ENCODE measurements around the gene SLC52A3. TPM values are rescaled to one million over a fixed set of nuclear protein-coding genes. Genes with fewer than 3 reads are reported as not detected.

The SLC52A3 gene
- total RNA-seq, 1 experiment from 2014 or later = 4.2 TPM

DNA sequence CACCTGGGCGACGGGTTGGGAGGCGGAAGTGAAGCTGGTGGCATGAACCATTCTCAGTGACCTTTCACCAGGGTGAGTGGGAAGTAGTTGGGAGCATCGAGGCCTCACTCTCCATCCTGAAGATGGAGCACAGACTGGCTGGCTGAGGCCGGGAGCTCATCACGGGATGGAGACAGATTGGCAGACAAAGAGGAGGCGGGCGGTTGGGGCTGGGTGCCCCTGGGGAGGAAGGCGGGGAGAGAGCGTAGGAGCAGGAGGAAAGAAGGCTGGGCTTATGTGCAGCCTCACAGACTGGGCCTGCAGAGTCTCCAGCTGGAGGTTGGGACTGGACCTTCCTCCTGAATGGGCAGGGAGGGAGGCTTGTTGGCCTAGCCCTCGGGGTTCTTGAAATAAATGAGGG, 48.5 kb downstream of the SLC52A3 start:
- H4K20me1 ChIP-seq (ENCODE audit: low read length) = no peaks in the 10 kb centered on the region
- TF ChIP-seq, protein P1, sequence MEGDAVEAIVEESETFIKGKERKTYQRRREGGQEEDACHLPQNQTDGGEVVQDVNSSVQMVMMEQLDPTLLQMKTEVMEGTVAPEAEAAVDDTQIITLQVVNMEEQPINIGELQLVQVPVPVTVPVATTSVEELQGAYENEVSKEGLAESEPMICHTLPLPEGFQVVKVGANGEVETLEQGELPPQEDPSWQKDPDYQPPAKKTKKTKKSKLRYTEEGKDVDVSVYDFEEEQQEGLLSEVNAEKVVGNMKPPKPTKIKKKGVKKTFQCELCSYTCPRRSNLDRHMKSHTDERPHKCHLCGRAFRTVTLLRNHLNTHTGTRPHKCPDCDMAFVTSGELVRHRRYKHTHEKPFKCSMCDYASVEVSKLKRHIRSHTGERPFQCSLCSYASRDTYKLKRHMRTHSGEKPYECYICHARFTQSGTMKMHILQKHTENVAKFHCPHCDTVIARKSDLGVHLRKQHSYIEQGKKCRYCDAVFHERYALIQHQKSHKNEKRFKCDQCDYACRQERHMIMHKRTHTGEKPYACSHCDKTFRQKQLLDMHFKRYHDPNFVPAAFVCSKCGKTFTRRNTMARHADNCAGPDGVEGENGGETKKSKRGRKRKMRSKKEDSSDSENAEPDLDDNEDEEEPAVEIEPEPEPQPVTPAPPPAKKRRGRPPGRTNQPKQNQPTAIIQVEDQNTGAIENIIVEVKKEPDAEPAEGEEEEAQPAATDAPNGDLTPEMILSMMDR (conservative IDR thresholded peaks at IDR 0.05; ENCODE audit: low read depth, low read length) = no peak
- TF ChIP-seq EZH2 (IDR thresholded peaks at IDR 0.05; ENCODE audit: low read length, unreplicated experiment) (no peak), EZH2phosphoT487 (IDR thresholded peaks at IDR 0.05; ENCODE audit: borderline replicate concordance, low read length) (no peak)
- H2AFZ ChIP-seq (ENCODE audit: low read length) = no peak overlapping the region
- H3K9ac ChIP-seq (ENCODE audit: low read length) = no peak overlapping the region
- ATAC-seq = no peak
- no peaks in the 10 kb centered on the region for H3F3A ChIP-seq (ENCODE audit: low read length, unreplicated experiment)
- BruUV-seq (replicated peaks) = no TSS peak
- 0 out of 2 replicates have a peak, but pooled peaks cover 1% of the 10 kb centered on the region for H3K9me3 ChIP-seq (ENCODE audit: low read length)
- no peak for DNase-seq
- no peaks in the 10 kb centered on the region for H3K4me1 ChIP-seq (ENCODE audit: insufficient read depth, low read length)
- no peaks in the 10 kb centered on the region for H3K79me2 ChIP-seq (ENCODE audit: low read length)
- H3K27ac ChIP-seq (ENCODE audit: low read length) = no peak overlapping the region
- H3K4me3 ChIP-seq (ENCODE audit: low read length) = no peak overlapping the region
- H3K27me3 ChIP-seq (ENCODE audit: low read length) = peaks cover 62% of the 10 kb centered on the region
- no peaks in the 10 kb centered on the region for H3K9me2 ChIP-seq (replicated peaks; ENCODE audit: low read length)
- CTCF ChIA-PET = no interaction called here
- no peaks in the 10 kb centered on the region for H3K36me3 ChIP-seq (ENCODE audit: low read depth, low read length)
- POLR2A ChIA-PET (ENCODE audit: unreplicated experiment) = no interaction called here
- H3K4me2 ChIP-seq (ENCODE audit: low read length) = no peak overlapping the region
- intact Hi-C loops (cut with micrococcal nuclease) = no loop called here

DNA sequence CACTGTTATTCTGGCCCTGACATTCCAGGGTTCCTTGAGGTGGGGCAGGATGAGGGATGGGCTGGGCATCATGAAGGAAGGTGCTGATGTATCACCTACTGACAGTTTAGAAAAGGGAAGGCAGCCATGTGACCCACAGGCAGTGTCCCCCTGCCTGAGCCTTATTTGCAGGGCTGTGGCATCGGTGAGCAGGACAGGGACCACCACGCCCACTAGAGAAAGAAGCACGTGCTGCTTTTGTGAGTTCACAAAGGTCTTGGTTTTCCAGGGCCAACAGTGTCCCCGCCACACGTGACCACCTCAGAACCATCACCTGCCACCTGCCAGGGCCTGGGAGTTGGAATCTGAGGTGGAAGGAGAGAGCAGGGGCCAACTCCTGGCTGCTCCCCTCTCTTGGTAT, 49.2 kb downstream of the SLC52A3 start:
- ChIA-PET CTCF (no interaction called here), POLR2A (ENCODE audit: unreplicated experiment) (no interaction called here)
- TF ChIP-seq EZH2phosphoT487 (IDR thresholded peaks at IDR 0.05; ENCODE audit: borderline replicate concordance, low read length) (no peak), EZH2 (IDR thresholded peaks at IDR 0.05; ENCODE audit: low read length, unreplicated experiment) (no peak)
- TF ChIP-seq, protein P1 (conservative IDR thresholded peaks at IDR 0.05; ENCODE audit: low read depth, low read length) = no peak
- no TSS peak for BruUV-seq (replicated peaks)
- Histone ChIP-seq H3K9ac (ENCODE audit: low read length) (no peak overlapping the region), H3K9me3 (ENCODE audit: low read length) (0 out of 2 replicates have a peak, but pooled peaks cover 9% of the 10 kb centered on the region), H3K4me3 (ENCODE audit: low read length) (no peak overlapping the region), H3K27me3 (ENCODE audit: low read length) (peaks cover 70% of the 10 kb centered on the region), H2AFZ (ENCODE audit: low read length) (no peak overlapping the region), H3K27ac (ENCODE audit: low read length) (no peak overlapping the region), H3K4me2 (ENCODE audit: low read length) (no peak overlapping the region), H3K36me3 (ENCODE audit: low read depth, low read length) (no peaks in the 10 kb centered on the region), H4K20me1 (ENCODE audit: low read length) (no peaks in the 10 kb centered on the region), H3F3A (ENCODE audit: low read length, unreplicated experiment) (no peaks in the 10 kb centered on the region), H3K9me2 (replicated peaks; ENCODE audit: low read length) (no peaks in the 10 kb centered on the region), H3K4me1 (ENCODE audit: insufficient read depth, low read length) (no peaks in the 10 kb centered on the region), H3K79me2 (ENCODE audit: low read length) (no peaks in the 10 kb centered on the region)
- ATAC-seq = no peak
- intact Hi-C loops (cut with micrococcal nuclease) = no loop called here
- no peak for DNase-seq

DNA sequence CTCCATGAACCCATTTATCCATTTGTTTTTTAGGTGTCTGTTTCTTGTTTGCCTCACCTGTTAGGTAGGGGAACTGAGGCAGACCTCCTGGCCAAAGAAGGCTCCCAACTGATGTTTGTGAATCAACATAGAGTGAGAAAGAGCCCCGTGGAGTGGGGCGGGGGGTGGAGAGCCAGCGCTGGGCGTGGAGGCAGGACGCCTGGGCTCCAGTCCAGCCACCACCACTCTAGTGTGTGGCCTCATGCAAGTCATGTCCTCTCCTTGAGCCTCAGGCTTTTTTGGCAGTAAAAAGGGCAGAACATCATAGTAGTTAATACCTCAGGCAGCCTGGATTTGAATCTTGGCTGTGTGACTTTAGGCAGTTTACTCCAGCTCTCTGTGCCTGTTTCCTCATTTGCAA, 50.5 kb downstream of the SLC52A3 start:
- H3K27me3 ChIP-seq (ENCODE audit: low read length) = peaks cover 72% of the 10 kb centered on the region
- ChIA-PET CTCF (no interaction called here), POLR2A (ENCODE audit: unreplicated experiment) (no interaction called here)
- no peaks in the 10 kb centered on the region for H3F3A ChIP-seq (ENCODE audit: low read length, unreplicated experiment)
- TF ChIP-seq, protein P1 (conservative IDR thresholded peaks at IDR 0.05; ENCODE audit: low read depth, low read length) = no peak
- TF ChIP-seq EZH2 (IDR thresholded peaks at IDR 0.05; ENCODE audit: low read length, unreplicated experiment) (no peak), EZH2phosphoT487 (IDR thresholded peaks at IDR 0.05; ENCODE audit: borderline replicate concordance, low read length) (no peak)
- H3K4me2 ChIP-seq (ENCODE audit: low read length) = no peak overlapping the region
- H3K9me3 ChIP-seq (ENCODE audit: low read length) = 0 out of 2 replicates have a peak, but pooled peaks cover 14% of the 10 kb centered on the region
- H4K20me1 ChIP-seq (ENCODE audit: low read length) = no peaks in the 10 kb centered on the region
- no peaks in the 10 kb centered on the region for H3K9me2 ChIP-seq (replicated peaks; ENCODE audit: low read length)
- BruUV-seq (replicated peaks) = no TSS peak
- ATAC-seq (no peak), DNase-seq (no peak)
- intact Hi-C loops (cut with micrococcal nuclease) = no loop called here
- no peak overlapping the region for H3K9ac ChIP-seq (ENCODE audit: low read length)
- H3K4me3 ChIP-seq (ENCODE audit: low read length) = no peak overlapping the region
- H3K79me2 ChIP-seq (ENCODE audit: low read length) = no peaks in the 10 kb centered on the region
- H3K4me1 ChIP-seq (ENCODE audit: insufficient read depth, low read length) = no peaks in the 10 kb centered on the region
- no peaks in the 10 kb centered on the region for H3K36me3 ChIP-seq (ENCODE audit: low read depth, low read length)
- H2AFZ ChIP-seq (ENCODE audit: low read length) = no peak overlapping the region
- no peak overlapping the region for H3K27ac ChIP-seq (ENCODE audit: low read length)

All from PC-3 (cell line).